CD4-positive, alpha-beta T cell (primary cell): ENCODE results near the gene CTIF. TPM values are rescaled to one million over a fixed set of nuclear protein-coding genes. Genes with fewer than 3 reads are reported as not detected.

Source experiments
- ATAC-seq: fragments of 200-7000 bp; cut with Tn5 transposase; one replicate; pipeline ENCODE4 v1.10.0; 2022; ENCODE audit warnings: mild to moderate bottlenecking; ENCODE audit not compliant: poor library complexity
- CTCF ChIA-PET: fragments of 350-600 bp; sonication (Branson Sonifier 250); formaldehyde crosslinking; loops from one replicate; lab custom pipeline; 2021; ENCODE audit warnings: antibody characterized with exemption, inconsistent platforms; lab: Charles Lee
- POLR2A ChIA-PET: fragments of 350-600 bp; sonication (Branson Sonifier 250); formaldehyde crosslinking; loops from one replicate; lab custom pipeline; 2021; ENCODE audit warnings: antibody characterized with exemption, inconsistent platforms; lab: Charles Lee
- DNase-seq, 14 experiments: peaks; one replicate each; pipeline ENCODE4 v3.0.0-alpha.2; 2013 to 2020; ENCODE audit warnings: mixed read lengths in 2 of 14
- H3K27ac ChIP-seq, 2 donors: one replicate each; pipeline versions ENCODE4 v1.5.1 to v1.7.0; 2013; ENCODE audit warnings: low read length in 2 of 2, low read depth in 1 of 2, mild to moderate bottlenecking in 1 of 2
- H3K27me3 ChIP-seq, 2 experiments: 1 replicate in 1 of 2; 2 replicates in 1 of 2; pipeline versions ENCODE4 v1.6.1 to v1.7.0; 2013; ENCODE audit warnings: low read length in 2 of 2, control low read depth in 1 of 2, mild to moderate bottlenecking in 1 of 2, moderate library complexity in 1 of 2; ENCODE audit not compliant: insufficient read depth in 2 of 2, control insufficient read depth in 1 of 2
- H3K36me3 ChIP-seq: one replicate; pipeline ENCODE4 v1.6.1; 2013; ENCODE audit warnings: low read length, control low read depth; ENCODE audit not compliant: insufficient read depth
- H3K4me1 ChIP-seq: one replicate; pipeline ENCODE4 v1.6.1; 2013; ENCODE audit warnings: low read length, control low read depth; ENCODE audit not compliant: insufficient read depth
- H3K4me3 ChIP-seq: one replicate; pipeline ENCODE4 v1.5.1; 2013; ENCODE audit warnings: mild to moderate bottlenecking, low read length, moderate library complexity
- H3K9me3 ChIP-seq, 2 experiments: 1 replicate in 1 of 2; 2 replicates in 1 of 2; pipeline versions ENCODE4 v1.6.1 to v1.7.0; 2013; ENCODE audit warnings: low read length in 2 of 2, mild to moderate bottlenecking in 2 of 2, control low read depth in 1 of 2, moderate library complexity in 1 of 2; ENCODE audit not compliant: control insufficient read depth in 1 of 2, insufficient read depth in 1 of 2
- H3K27ac Mint-ChIP-seq: one replicate; pipeline ENCODE4 v1.8.0; 2020; ENCODE audit warnings: mixed read lengths
- H3K27me3 Mint-ChIP-seq: one replicate; pipeline ENCODE4 v1.8.0; 2021; ENCODE audit warnings: mixed read lengths
- H3K36me3 Mint-ChIP-seq: one replicate; pipeline ENCODE4 v1.8.0; 2021; ENCODE audit warnings: low read depth, mixed read lengths
- H3K4me1 Mint-ChIP-seq: one replicate; pipeline ENCODE4 v1.8.0; 2021; ENCODE audit warnings: low read depth, mixed read lengths
- H3K4me3 Mint-ChIP-seq: one replicate; pipeline ENCODE4 v1.8.0; 2020; ENCODE audit warnings: mild to moderate bottlenecking, mixed read lengths
- H3K9me3 Mint-ChIP-seq: one replicate; pipeline ENCODE4 v1.8.0; 2020; ENCODE audit warnings: mixed read lengths
- intact Hi-C, 2 experiments: fragments of 100-400 bp; cut with DNase I in 1 of 2; cut with micrococcal nuclease in 1 of 2; formaldehyde crosslinking; loops; one replicate each; pipeline versions ENCODE4 v1.15.1 to v1.9.0; 2023 to 2025; cut with DNase I, micrococcal nuclease
- total RNA-seq, 174 experiments: library from RNA in 2 of 174; stranded (reverse) in 2 of 174; gene quantifications; one replicate each; pipeline ENCODE4 v1.2.3 and lab custom pipeline; 2021 to 2026
- TF ChIP-seq, protein P1 (sequence below): fragments of 200-600 bp; IDR thresholded peaks from one replicate; pipeline ENCODE4 v1.8.0; 2022; ENCODE audit warnings: antibody characterized with exemption, mild to moderate bottlenecking

The CTIF gene
- total RNA-seq, 2 experiments from 2014 or later = 1.1 to 2.9 TPM

DNA sequence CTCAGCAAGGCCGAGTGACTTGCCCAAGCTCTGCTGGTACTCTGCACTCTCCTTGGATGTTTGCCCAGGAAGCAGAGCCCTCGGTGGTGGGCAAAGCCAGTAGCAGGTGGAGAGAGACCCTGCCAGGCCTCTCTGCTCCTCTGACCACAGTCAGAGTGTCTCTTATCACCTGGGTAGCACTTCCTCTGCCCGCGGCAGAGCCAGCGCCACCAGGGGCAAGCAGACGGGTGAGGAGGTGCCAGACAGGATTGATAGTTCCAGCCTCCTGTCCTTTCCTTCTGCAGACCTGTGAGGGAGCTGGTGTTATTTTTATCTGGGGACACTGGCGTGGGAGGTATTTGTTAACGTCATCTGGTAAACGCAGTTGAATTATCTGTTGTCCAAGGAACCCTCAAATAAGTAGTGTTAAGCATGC, 259.0 kb downstream of the CTIF start:
- Histone ChIP-seq H3K36me3 (no peaks in the 10 kb centered on the region), H3K27me3 (no peaks in the 10 kb centered on the region), H3K4me3 (no peak overlapping the region), H3K27ac (no peak overlapping the region), H3K4me1 (peaks cover 22% of the 10 kb centered on the region), H3K9me3 (no peaks in the 10 kb centered on the region)
- POLR2A ChIA-PET = no interaction called here
- Mint-ChIP-seq H3K36me3 (no peaks in the 10 kb centered on the region), H3K4me3 (no peak overlapping the region), H3K27me3 (no peaks in the 10 kb centered on the region), H3K4me1 (peaks cover 17% of the 10 kb centered on the region), H3K9me3 (no peaks in the 10 kb centered on the region), H3K27ac (no peak overlapping the region)
- ATAC-seq (no peak), DNase-seq (peak in 2 of 14 experiments; percentile 1 to 28)
- intact Hi-C loops = no loop called here
- CTCF ChIA-PET = no interaction called here
- TF ChIP-seq, protein P1, sequence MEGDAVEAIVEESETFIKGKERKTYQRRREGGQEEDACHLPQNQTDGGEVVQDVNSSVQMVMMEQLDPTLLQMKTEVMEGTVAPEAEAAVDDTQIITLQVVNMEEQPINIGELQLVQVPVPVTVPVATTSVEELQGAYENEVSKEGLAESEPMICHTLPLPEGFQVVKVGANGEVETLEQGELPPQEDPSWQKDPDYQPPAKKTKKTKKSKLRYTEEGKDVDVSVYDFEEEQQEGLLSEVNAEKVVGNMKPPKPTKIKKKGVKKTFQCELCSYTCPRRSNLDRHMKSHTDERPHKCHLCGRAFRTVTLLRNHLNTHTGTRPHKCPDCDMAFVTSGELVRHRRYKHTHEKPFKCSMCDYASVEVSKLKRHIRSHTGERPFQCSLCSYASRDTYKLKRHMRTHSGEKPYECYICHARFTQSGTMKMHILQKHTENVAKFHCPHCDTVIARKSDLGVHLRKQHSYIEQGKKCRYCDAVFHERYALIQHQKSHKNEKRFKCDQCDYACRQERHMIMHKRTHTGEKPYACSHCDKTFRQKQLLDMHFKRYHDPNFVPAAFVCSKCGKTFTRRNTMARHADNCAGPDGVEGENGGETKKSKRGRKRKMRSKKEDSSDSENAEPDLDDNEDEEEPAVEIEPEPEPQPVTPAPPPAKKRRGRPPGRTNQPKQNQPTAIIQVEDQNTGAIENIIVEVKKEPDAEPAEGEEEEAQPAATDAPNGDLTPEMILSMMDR = no peak

DNA sequence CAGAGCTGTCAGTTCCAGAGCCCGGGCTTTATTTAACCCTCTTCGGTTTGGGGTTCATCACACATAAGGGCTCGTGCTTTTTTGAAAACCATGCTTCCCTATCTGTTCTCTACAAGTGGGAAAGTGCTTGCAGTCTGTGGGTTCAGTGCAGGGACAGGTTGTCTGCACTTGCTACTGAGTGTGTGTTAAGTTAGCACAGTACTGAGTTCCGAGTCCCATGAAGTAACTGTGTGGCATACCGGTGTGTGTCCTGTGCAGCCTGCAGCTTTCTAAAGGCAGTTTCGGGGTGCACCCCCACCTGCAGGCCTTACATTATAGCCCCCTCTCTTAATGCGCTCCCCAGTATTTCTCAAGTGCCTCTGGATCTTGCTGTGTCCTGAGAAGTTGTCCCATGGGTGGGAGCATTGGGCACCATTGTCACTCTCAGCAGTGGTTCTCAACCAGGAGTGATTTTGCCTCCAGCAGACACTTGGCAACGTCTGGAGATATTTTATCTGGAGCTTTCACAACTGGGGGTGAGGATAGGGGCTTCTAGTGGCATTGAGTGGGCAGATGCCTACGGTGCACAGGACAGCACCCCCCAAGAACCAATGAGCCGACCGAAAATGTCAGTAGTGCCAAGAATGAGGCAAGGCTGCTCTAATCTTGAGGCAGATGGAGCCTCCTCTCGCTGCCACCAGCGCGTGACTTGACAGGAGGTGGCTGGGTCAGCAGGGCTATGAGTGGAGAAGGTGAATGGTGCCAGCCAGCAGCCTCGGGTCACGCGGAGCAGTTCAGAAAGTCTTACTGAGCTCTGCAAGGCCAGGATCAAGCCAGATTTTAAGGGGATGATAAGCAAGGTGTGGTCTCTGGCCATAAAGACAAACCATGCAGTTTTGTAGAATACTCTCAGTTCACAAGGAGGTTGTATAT, 259.8 kb downstream of the CTIF start:
- ChIA-PET POLR2A (no interaction called here), CTCF (no interaction called here)
- Mint-ChIP-seq H3K4me3 (no peak overlapping the region), H3K36me3 (no peaks in the 10 kb centered on the region), H3K27me3 (no peaks in the 10 kb centered on the region), H3K9me3 (no peaks in the 10 kb centered on the region), H3K4me1 (peaks cover 24% of the 10 kb centered on the region), H3K27ac (no peak overlapping the region)
- Histone ChIP-seq H3K27me3 (no peaks in the 10 kb centered on the region), H3K9me3 (no peaks in the 10 kb centered on the region), H3K36me3 (no peaks in the 10 kb centered on the region), H3K4me3 (no peak overlapping the region), H3K27ac (no peak overlapping the region), H3K4me1 (peaks cover 25% of the 10 kb centered on the region)
- ATAC-seq (no peak), DNase-seq (peak in 2 of 14 experiments; percentile 1 to 23)
- TF ChIP-seq, protein P1 = no peak
- intact Hi-C loops = no loop called here

DNA sequence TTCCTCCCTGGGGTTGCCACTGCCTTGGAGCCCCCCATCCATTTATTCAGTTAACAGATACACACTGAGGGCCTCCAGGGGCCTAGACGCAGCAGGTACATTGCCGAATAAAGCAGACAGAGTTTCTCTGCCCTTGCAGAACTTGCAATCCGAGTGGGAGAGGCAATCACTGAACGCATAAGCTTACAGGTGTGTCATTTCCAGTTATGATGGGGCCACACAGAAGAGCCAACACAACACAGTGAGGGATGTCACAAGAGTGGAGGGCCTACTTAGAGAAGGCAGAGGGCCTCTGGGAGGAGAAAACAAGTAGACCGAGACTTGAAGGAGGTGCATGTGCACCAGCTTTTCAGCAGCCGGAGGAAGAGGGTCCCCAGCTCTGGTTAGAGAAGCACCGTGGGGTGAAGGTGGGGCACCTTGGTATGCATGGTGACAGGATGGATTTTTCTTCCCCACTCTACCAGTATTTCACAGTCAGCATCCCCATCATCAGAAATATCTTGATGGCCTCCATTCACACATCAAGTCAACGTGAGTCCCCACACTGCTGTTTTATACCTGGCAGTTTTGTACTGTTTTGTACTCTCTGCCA, 261.0 kb downstream of the CTIF start:
- Mint-ChIP-seq H3K27me3 (no peaks in the 10 kb centered on the region), H3K4me1 (peaks cover 27% of the 10 kb centered on the region), H3K9me3 (no peaks in the 10 kb centered on the region), H3K4me3 (no peak overlapping the region), H3K27ac (no peak overlapping the region), H3K36me3 (no peaks in the 10 kb centered on the region)
- H3K27ac ChIP-seq = no peak overlapping the region
- ATAC-seq (no peak), DNase-seq (peak in 2 of 14 experiments; percentile 1 to 15)
- no peaks in the 10 kb centered on the region for H3K27me3 ChIP-seq
- ChIA-PET POLR2A (no interaction called here), CTCF (no interaction called here)
- H3K36me3 ChIP-seq = no peaks in the 10 kb centered on the region
- intact Hi-C loops = no loop called here
- peaks cover 25% of the 10 kb centered on the region for H3K4me1 ChIP-seq
- TF ChIP-seq, protein P1 = no peak
- no peak overlapping the region for H3K4me3 ChIP-seq
- no peaks in the 10 kb centered on the region for H3K9me3 ChIP-seq
